ENCODE results near the gene KLHL26.

Gene KLHL26

DNA sequence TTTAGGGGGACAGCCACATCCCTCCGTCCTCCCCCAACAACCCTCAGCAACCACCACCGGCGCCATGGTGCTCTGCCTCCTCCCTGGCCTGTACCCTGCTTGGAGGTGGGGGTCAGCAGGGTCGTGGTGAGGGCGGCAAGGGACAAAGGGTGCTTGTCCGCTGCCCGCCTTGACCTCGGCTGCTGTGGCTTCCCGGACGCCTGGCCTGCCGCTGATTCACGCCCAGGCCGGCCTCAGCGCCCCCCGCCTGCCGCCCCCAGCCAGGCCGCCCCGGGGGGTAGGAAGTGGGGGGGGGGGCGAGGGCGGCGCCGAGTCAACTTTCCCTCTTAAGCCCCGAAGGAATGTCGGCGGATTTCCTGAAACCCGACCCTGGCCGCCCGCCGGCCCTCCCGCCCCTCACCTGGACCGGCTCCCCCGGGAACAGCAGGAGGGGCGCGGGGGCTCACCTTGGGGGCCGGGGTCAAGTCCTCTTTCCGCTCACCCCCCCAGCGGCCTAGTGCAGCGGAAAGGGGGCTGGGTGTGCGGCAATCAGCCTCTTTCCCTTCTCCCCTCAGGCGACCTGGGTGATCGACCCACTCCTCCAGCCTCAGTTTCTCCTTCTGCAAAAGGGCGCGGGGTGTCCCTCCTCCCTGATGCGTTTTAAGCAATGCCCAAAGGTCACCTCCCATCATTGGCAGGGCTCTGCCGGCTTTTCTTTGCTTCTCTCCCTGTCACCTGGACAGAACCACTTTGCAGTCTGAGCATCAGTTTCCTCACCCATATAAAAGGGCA lies 26.1 kb upstream of the KLHL26 start:
- H3K9me3 ChIP-seq (ENCODE audit: control insufficient read depth, low read length) = no peaks in the 10 kb centered on the region
- peaks cover 13% of the 10 kb centered on the region for H3K27me3 ChIP-seq (replicated peaks; ENCODE audit: control insufficient read depth, insufficient read depth, low read length)
- H3K4me1 ChIP-seq (ENCODE audit: control insufficient read depth, insufficient read depth, low read length) = peaks cover 24% of the 10 kb centered on the region
- H3K4me3 ChIP-seq (ENCODE audit: low read length) = peak overlapping the region; percentile 17
- no peak for DNase-seq (ENCODE audit: low read depth)
- no peaks in the 10 kb centered on the region for H3K36me3 ChIP-seq (ENCODE audit: control insufficient read depth, insufficient read depth, low read length, severe bottlenecking)
- H3K9ac ChIP-seq (ENCODE audit: low read length) = peak overlapping the region; percentile 39

DNA sequence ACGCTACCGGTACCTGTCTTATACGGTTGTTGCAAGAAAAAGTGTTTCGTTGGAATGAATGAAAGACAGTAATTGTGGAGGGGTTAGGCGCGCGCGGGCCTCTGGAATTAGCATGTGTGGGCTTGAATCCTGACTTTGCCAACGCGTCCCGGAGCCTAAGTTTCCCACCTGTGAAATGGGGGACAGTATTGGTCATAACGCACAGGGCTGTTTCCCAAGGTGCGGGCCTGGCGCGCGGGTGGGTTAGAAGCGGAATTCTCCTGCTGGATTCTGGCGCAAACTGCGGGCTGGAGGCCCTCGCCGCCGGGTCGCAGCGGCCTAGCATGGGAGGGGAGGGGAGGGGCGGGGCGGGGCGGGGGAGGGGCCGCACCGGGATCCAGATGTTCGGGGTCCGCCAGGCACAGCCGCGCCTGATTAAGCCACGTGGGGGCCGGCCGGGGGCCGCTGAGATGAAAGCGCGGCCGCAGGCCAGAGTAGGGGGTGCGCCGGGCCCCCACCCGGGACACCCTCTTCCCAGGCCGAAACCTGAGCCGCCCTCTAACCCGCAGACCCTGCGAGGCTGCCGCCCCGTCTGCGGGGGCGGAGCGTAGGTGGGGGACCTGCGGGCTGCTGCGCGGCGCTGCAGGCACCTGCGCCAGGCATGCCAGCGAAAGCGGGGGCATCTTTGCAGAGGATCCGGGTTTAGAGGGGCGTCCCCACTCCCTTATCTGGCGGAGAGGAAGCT lies 25.3 kb upstream of the KLHL26 start:
- Histone ChIP-seq H3K27me3 (replicated peaks; ENCODE audit: control insufficient read depth, insufficient read depth, low read length) (peaks cover 13% of the 10 kb centered on the region), H3K4me3 (ENCODE audit: low read length) (peak overlapping the region; percentile 72), H3K36me3 (ENCODE audit: control insufficient read depth, insufficient read depth, low read length, severe bottlenecking) (no peaks in the 10 kb centered on the region), H3K9ac (ENCODE audit: low read length) (peak overlapping the region; percentile 39), H3K4me1 (ENCODE audit: control insufficient read depth, insufficient read depth, low read length) (peaks cover 24% of the 10 kb centered on the region), H3K9me3 (ENCODE audit: control insufficient read depth, low read length) (no peaks in the 10 kb centered on the region)
- no peak for DNase-seq (ENCODE audit: low read depth)

DNA sequence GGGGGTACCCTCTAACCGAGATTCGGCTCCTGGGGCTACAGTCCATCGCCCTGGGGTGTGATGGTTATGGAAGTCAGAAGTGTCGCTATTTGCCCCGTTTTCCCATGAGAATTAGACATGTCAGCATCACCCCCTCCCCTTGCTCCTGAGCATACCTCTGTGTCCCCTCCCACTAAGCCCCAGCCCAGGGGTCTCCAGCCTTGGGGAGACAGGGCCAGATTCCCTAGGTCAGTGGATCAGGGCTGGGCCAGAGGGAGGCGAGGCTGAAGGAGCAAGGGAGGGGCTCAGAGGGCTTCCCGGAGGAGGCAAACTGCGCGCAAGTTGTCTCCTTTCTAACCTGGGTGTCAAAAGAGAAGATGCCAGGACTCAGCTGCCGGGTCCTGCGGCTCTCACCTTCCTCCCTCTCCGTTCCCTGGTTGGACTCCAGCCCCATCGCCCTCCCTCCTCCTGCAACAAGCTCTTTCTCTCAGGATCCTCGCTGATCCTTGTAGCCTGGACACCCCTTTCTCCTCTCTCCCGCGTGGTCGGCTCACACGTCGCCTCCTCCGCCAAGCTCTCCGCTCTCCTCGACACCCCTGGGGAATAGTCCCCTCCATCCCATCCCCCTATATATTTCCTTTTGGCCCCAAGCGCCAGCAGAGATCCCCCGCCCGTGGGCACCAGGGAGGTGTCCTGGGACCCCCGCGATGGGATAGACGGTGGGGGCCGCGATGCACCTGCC lies 24.6 kb upstream of the KLHL26 start:
- peak overlapping the region; percentile 72 for H3K4me3 ChIP-seq (ENCODE audit: low read length)
- H3K27me3 ChIP-seq (replicated peaks; ENCODE audit: control insufficient read depth, insufficient read depth, low read length) = peaks cover 13% of the 10 kb centered on the region
- H3K4me1 ChIP-seq (ENCODE audit: control insufficient read depth, insufficient read depth, low read length) = peaks cover 24% of the 10 kb centered on the region
- no peaks in the 10 kb centered on the region for H3K9me3 ChIP-seq (ENCODE audit: control insufficient read depth, low read length)
- H3K36me3 ChIP-seq (ENCODE audit: control insufficient read depth, insufficient read depth, low read length, severe bottlenecking) = no peaks in the 10 kb centered on the region
- DNase-seq (ENCODE audit: low read depth) = no peak
- peak overlapping the region; percentile 71 for H3K9ac ChIP-seq (ENCODE audit: low read length)

DNA sequence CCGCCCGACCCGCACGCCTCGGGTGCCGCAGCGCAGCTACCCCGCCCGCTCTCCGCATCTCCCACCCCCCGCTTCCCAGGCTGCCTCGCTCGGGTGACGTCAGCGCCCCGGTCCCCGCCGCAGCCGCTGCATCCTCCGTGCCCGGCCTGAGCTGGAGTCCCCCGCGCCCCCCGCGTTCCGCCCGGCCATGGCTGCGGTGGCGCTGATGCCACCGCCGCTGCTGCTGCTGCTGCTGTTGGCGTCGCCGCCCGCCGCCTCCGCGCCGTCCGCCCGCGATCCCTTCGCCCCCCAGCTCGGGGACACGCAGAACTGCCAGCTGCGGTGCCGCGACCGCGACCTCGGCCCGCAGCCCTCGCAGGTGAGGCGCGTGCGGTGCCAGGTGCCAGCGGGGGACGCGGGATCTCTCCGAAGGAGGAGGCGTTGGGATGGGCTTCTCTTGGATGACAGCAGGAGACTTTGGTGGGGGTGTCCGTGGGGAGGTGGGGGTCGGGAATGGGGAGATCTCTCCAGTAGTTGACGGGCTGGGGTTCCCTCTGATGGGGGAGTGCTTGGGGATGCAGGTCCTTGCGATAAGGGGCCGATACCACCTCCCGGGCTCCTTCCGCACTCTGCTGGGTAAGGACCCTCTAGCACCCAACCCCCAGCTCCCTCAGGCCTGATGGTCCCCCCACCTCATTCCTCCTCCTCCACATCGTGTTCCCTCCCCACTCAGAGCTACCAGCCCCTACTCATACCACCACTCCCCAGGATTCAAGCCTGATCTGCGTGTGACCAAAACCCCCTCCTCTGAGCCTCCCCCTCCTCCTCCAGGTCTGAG lies 23.8 kb upstream of the KLHL26 start, which contains the start of gene TMEM59L:
TSS of gene TMEM59L (plus strand) at position 99 of the 817 bp plus-strand sequence. CDS start at position 188, 89 bp downstream.
- peak; percentile 63 for DNase-seq (ENCODE audit: low read depth)
- peaks cover 13% of the 10 kb centered on the region for H3K27me3 ChIP-seq (replicated peaks; ENCODE audit: control insufficient read depth, insufficient read depth, low read length)

DNA sequence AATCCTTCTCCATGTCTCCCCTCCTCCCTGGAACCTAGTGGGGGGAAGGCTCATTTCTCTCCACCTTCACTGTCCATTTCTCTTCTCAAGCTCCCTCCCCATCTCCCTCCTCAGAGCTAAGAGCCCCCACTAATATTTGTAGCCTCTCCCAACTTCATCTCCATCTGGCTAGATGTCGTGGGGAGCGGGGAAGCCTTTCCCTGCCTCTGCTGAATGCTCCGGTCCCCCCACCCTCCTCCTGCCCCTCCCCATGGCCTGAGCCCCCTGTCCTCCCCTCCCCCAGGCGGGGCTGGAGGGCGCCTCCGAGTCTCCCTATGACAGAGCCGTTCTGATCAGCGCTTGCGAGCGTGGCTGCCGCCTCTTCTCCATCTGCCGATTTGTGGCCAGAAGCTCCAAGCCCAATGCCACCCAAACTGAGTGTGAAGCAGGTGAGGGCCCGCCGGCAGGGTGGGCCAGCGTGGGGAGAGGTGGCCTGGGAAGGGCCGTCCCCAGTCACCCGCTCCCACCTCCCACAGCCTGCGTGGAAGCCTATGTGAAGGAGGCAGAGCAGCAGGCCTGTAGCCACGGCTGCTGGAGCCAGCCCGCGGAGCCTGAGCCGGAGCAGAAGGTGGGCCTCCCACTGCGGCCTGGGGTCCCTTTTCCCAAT lies 23.1 kb upstream of the KLHL26 start:
- H3K9me3 ChIP-seq (ENCODE audit: control insufficient read depth, low read length) = no peaks in the 10 kb centered on the region
- DNase-seq (ENCODE audit: low read depth) = no peak
- no peaks in the 10 kb centered on the region for H3K36me3 ChIP-seq (ENCODE audit: control insufficient read depth, insufficient read depth, low read length, severe bottlenecking)
- H3K4me3 ChIP-seq (ENCODE audit: low read length) = peak overlapping the region; percentile 72
- H3K27me3 ChIP-seq (replicated peaks; ENCODE audit: control insufficient read depth, insufficient read depth, low read length) = peaks cover 13% of the 10 kb centered on the region
- peaks cover 16% of the 10 kb centered on the region for H3K4me1 ChIP-seq (ENCODE audit: control insufficient read depth, insufficient read depth, low read length)
- H3K9ac ChIP-seq (ENCODE audit: low read length) = peak overlapping the region; percentile 71

More for the DNA sequence above, 23.8 kb upstream of the KLHL26 start, which contains the start of gene TMEM59L:
- Histone ChIP-seq H3K9me3 (ENCODE audit: control insufficient read depth, low read length) (no peaks in the 10 kb centered on the region), H3K9ac (ENCODE audit: low read length) (peak within 1 kb of the TSS; percentile 71), H3K4me1 (ENCODE audit: control insufficient read depth, insufficient read depth, low read length) (peaks cover 21% of the 10 kb centered on the region), H3K4me3 (ENCODE audit: low read length) (peak within 1 kb of the TSS; percentile 72), H3K36me3 (ENCODE audit: control insufficient read depth, insufficient read depth, low read length, severe bottlenecking) (no peaks in the 10 kb centered on the region)

DNA sequence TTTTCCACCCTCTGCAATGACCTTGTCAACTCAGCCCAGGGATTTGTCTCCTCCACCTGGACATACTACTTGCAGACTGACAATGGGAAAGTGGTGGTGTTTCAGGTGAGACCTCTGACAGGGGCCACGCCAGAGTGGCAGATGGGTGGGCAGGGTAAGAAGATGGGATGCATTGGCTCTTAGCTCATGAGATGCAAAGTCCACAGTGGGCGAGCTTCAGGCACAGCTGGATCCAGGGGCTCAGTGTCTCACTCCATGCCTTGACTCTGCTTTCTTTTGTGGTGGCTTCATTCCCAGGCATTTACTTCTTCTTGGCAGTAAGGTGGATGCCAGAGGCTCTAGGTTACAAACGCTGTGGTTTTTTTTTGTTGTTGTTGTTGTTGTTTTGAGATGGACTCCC lies 20.8 kb upstream of the KLHL26 start:
- no peak overlapping the region for H3K9ac ChIP-seq (ENCODE audit: low read length)
- no peak overlapping the region for H3K4me3 ChIP-seq (ENCODE audit: low read length)
- no peaks in the 10 kb centered on the region for H3K36me3 ChIP-seq (ENCODE audit: control insufficient read depth, insufficient read depth, low read length, severe bottlenecking)
- H3K4me1 ChIP-seq (ENCODE audit: control insufficient read depth, insufficient read depth, low read length) = peaks cover 10% of the 10 kb centered on the region
- no peak for DNase-seq (ENCODE audit: low read depth)
- no peaks in the 10 kb centered on the region for H3K9me3 ChIP-seq (ENCODE audit: control insufficient read depth, low read length)
- peaks cover 11% of the 10 kb centered on the region for H3K27me3 ChIP-seq (replicated peaks; ENCODE audit: control insufficient read depth, insufficient read depth, low read length)

DNA sequence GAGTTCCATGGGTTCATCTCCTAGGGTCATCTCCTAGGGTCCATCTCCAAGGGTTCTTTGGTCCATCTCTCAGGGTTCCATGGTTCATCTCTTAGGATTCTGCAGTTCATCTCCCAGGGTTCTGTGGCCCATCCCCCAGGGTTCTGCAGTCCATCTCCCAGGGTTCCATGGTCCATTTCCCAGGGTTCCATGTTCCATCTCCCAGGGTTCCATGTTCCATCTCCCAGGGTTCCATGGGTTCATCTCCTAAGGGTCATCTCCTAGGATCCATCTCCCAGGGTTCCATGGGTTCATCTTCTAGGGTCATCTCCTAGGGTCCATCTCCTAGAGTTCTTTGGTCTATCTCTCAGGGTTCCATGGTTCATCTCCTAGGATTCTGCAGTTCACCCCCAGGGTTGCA lies 19.3 kb upstream of the KLHL26 start:
- no peaks in the 10 kb centered on the region for H3K4me1 ChIP-seq (ENCODE audit: control insufficient read depth, insufficient read depth, low read length)
- H3K4me3 ChIP-seq (ENCODE audit: low read length) = no peak overlapping the region
- no peak overlapping the region for H3K9ac ChIP-seq (ENCODE audit: low read length)
- H3K27me3 ChIP-seq (replicated peaks; ENCODE audit: control insufficient read depth, insufficient read depth, low read length) = no peaks in the 10 kb centered on the region
- H3K9me3 ChIP-seq (ENCODE audit: control insufficient read depth, low read length) = no peaks in the 10 kb centered on the region
- H3K36me3 ChIP-seq (ENCODE audit: control insufficient read depth, insufficient read depth, low read length, severe bottlenecking) = no peaks in the 10 kb centered on the region
- DNase-seq (ENCODE audit: low read depth) = no peak

DNA sequence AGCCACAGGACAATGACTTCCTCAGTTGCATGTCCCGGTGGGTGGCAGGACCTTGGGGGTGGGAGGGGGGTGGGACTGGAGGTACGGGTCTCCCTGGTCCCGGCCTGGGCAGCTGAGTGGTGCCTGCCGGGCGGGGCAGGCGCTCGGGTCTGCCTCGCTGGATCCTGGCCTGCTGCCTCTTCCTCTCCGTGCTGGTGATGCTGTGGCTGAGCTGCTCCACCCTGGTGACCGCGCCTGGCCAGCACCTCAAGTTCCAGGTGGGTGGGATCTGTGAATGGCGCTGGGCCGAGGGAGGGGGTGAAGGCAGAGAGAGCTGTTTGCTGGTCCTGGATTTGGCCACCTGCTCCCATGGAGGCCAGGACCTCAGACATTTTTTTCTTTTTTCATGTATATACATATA lies 18.6 kb upstream of the KLHL26 start:
- no peak overlapping the region for H3K4me3 ChIP-seq (ENCODE audit: low read length)
- H3K36me3 ChIP-seq (ENCODE audit: control insufficient read depth, insufficient read depth, low read length, severe bottlenecking) = no peaks in the 10 kb centered on the region
- no peaks in the 10 kb centered on the region for H3K9me3 ChIP-seq (ENCODE audit: control insufficient read depth, low read length)
- H3K4me1 ChIP-seq (ENCODE audit: control insufficient read depth, insufficient read depth, low read length) = no peaks in the 10 kb centered on the region
- DNase-seq (ENCODE audit: low read depth) = no peak
- H3K27me3 ChIP-seq (replicated peaks; ENCODE audit: control insufficient read depth, insufficient read depth, low read length) = no peaks in the 10 kb centered on the region
- H3K9ac ChIP-seq (ENCODE audit: low read length) = no peak overlapping the region

DNA sequence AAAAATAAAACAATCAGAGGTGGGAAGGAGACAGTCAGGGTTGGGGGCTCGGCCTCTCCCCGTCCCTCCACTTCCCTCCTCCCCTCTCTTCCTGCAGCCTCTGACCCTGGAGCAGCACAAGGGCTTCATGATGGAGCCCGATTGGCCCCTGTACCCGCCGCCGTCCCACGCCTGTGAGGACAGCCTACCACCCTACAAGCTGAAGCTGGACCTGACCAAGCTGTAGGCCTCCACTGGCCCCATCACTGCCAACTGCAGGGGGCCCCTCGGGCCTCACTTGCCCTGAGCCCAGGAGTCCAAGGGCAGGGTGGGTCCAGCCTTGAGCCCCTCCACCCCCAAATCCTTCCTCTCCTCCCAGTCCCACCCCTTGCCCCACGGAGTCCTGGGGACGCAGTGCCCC lies 16.5 kb upstream of the KLHL26 start:
- no peaks in the 10 kb centered on the region for H3K4me1 ChIP-seq (ENCODE audit: control insufficient read depth, insufficient read depth, low read length)
- H3K9ac ChIP-seq (ENCODE audit: low read length) = no peak overlapping the region
- no peaks in the 10 kb centered on the region for H3K9me3 ChIP-seq (ENCODE audit: control insufficient read depth, low read length)
- no peak for DNase-seq (ENCODE audit: low read depth)
- H3K36me3 ChIP-seq (ENCODE audit: control insufficient read depth, insufficient read depth, low read length, severe bottlenecking) = no peaks in the 10 kb centered on the region
- H3K4me3 ChIP-seq (ENCODE audit: low read length) = no peak overlapping the region
- no peaks in the 10 kb centered on the region for H3K27me3 ChIP-seq (replicated peaks; ENCODE audit: control insufficient read depth, insufficient read depth, low read length)

DNA sequence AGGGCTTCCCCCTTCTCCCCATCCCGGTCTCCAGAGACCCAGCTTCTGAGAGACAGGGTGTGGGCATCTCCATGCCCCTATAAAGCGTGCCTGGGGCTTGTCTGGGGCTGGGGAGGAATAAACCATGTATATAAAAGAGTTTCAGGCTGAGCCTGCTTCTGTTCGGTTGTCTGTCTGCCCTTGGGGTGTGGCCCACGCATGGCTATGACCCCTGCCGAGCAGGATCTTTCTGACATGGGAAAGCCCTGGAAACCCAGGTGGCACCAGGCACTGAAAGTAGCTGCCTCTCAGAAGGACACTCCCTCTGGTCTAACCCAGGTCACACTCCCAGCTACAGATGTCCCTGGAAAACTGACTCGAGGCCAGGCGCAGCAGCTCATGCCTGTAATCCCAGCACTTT lies 15.9 kb upstream of the KLHL26 start:
- DNase-seq (ENCODE audit: low read depth) = no peak
- Histone ChIP-seq H3K4me3 (ENCODE audit: low read length) (no peak overlapping the region), H3K4me1 (ENCODE audit: control insufficient read depth, insufficient read depth, low read length) (no peaks in the 10 kb centered on the region), H3K27me3 (replicated peaks; ENCODE audit: control insufficient read depth, insufficient read depth, low read length) (no peaks in the 10 kb centered on the region), H3K9ac (ENCODE audit: low read length) (no peak overlapping the region), H3K9me3 (ENCODE audit: control insufficient read depth, low read length) (no peaks in the 10 kb centered on the region), H3K36me3 (ENCODE audit: control insufficient read depth, insufficient read depth, low read length, severe bottlenecking) (no peaks in the 10 kb centered on the region)

Data from adipocyte (in vitro differentiated cells).